ENCODE results near the gene NEK4. TPM values are rescaled to one million over a fixed set of nuclear protein-coding genes. Genes with fewer than 3 reads are reported as not detected.
A peak's percentile ranks its signal among the peaks of the same experiment; 100 is the strongest.

NEK4 gene
- total RNA-seq: 10 to 100 TPM; 36.7 to 65.6 (median 41.8) TPM

DNA sequence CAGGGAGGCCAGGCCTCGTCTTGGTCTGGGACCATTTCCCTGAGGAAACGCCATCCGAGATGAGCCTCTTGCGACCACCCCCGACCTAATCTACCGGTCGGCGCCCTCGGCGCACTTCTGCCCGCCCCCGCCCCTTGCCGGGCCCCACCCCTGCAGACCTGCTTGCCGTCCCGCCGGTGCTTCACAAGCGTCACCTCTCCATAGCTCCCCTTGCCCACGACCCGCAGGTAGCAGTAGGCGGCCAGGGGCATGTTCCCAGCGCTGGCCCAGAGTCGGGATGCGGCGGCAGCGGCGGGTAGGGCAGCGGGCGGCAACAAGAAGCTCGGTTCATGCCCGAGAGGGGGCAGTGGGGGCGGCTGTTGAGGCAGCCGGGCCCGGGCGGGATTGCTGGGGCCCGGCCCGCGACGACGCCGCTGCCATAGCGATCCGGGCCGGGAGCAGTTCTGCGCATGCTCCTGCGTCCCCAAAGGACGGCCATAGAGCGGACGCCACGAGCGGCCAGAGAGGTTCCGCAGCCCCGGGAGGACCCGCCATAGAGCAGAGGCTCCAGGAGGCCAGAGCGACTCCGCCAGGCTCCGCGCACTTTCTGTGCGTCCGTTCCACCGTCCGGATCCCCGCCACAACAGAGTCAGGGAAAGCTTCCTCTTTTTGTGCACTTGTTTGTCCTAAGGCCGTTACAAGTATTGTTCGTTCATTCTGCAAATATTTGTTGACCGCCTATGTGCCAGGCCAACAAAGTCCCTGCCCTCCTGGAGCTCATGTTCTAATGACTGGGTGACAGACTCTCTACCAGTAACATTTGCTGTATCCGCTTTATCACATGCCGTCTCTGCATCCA is at the start of gene NEK4:
Gene NEK4 (minus strand): TSS at position 445 of the 838 bp plus-strand sequence. CDS start 194 bp downstream, at position 251.
- Histone ChIP-seq H3K9me3 (no peaks in the 10 kb centered on the region), H3K4me3 (replicated peaks in 1 of 3) (peak within 1 kb of the TSS; percentile 51 to 87 (median 86)), H3K27ac (peak within 1 kb of the TSS; percentile 24 to 60 (median 46)), H3K4me1 (peaks cover 12% of the 10 kb centered on the region in 2 donors), H3K27me3 (no peaks in the 10 kb centered on the region), H3K36me3 (peaks cover 5 to 7% of the 10 kb centered on the region in 2 donors)
- peak; percentile 93 to 95 for DNase-seq
- intact Hi-C loops (cut with DNase I): no loop called here
- WGBS, 2 donors: 1% methylated on average over 26 to 40 of the region's 67 CpGs
- TF ChIP-seq, protein P1, sequence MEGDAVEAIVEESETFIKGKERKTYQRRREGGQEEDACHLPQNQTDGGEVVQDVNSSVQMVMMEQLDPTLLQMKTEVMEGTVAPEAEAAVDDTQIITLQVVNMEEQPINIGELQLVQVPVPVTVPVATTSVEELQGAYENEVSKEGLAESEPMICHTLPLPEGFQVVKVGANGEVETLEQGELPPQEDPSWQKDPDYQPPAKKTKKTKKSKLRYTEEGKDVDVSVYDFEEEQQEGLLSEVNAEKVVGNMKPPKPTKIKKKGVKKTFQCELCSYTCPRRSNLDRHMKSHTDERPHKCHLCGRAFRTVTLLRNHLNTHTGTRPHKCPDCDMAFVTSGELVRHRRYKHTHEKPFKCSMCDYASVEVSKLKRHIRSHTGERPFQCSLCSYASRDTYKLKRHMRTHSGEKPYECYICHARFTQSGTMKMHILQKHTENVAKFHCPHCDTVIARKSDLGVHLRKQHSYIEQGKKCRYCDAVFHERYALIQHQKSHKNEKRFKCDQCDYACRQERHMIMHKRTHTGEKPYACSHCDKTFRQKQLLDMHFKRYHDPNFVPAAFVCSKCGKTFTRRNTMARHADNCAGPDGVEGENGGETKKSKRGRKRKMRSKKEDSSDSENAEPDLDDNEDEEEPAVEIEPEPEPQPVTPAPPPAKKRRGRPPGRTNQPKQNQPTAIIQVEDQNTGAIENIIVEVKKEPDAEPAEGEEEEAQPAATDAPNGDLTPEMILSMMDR (IDR thresholded peaks at IDR 0.05): peak in 1 of 6 experiments; percentile 22
- peak in 1 of 2 donors; percentile 80 for TF ChIP-seq POLR2A (IDR thresholded peaks at IDR 0.05)

DNA sequence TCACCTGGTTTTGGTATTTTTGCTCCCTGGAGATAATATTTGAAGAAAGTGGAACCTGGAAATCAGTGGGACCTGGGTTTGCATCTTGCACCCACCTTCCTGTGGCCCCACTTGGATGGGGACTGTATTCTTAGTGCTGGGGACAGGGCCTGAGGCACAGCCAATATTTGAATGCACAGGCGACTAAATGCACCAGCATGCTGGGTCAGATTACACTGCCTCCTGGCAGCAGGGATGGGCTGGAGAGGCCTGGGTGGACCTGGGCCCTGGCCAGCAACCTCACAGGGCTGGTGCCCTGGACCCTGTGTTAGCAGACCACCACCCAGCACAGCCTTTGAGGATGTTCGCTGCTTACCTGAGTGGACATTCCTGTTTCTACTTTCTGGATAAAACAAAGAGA is 49.2 kb upstream of the NEK4 start:
- H3K9me3 ChIP-seq: no peaks in the 10 kb centered on the region
- H3K27ac ChIP-seq: no peak overlapping the region
- no peak for TF ChIP-seq POLR2A (IDR thresholded peaks at IDR 0.05)
- TF ChIP-seq, protein P1 (IDR thresholded peaks at IDR 0.05): no peak
- intact Hi-C loops (cut with DNase I): no loop called here
- DNase-seq: no peak
- 92 to 100% methylated on average over 2 of the region's 2 CpGs for WGBS, 2 donors
- no peaks in the 10 kb centered on the region for H3K36me3 ChIP-seq
- no peak overlapping the region for H3K4me3 ChIP-seq (replicated peaks in 1 of 3)
- no peaks in the 10 kb centered on the region for H3K27me3 ChIP-seq
- no peaks in the 10 kb centered on the region for H3K4me1 ChIP-seq

DNA sequence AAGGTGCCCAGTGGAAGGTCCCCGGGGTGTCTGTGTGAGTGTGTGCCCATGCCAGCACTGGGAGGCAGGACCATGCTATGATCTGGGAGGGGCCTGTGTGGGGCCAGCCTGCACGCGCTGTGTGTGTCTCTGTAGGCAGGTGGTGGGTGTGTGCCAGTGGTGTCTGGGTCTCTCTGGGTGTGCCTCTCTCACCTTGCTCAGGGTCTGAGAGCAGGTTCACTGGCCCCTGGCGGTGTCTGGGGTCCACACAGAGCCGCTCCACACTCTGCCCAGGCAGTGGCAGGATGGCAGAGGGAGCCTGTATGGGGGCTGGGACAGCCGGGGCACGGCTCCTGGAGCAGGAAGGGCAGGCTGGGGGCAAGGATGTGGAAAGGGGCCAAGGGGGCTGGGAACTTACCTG is 47.1 kb upstream of the NEK4 start:
- Histone ChIP-seq H3K36me3 (no peaks in the 10 kb centered on the region), H3K27ac (no peak overlapping the region), H3K9me3 (no peaks in the 10 kb centered on the region), H3K27me3 (no peaks in the 10 kb centered on the region), H3K4me1 (no peaks in the 10 kb centered on the region), H3K4me3 (replicated peaks in 1 of 3) (no peak overlapping the region)
- 85 to 100% methylated on average over 3 to 4 of the region's 7 CpGs for WGBS, 2 donors
- intact Hi-C loops (cut with DNase I): no loop called here
- TF ChIP-seq, protein P1 (IDR thresholded peaks at IDR 0.05): no peak
- TF ChIP-seq POLR2A (IDR thresholded peaks at IDR 0.05): no peak
- no peak for DNase-seq

GRCh38 chr3:52817221-52817620 is 46.5 kb upstream of the NEK4 start:
- intact Hi-C loops (cut with DNase I): no loop called here
- Histone ChIP-seq H3K9me3 (no peaks in the 10 kb centered on the region), H3K4me3 (replicated peaks in 1 of 3) (no peak overlapping the region), H3K27me3 (no peaks in the 10 kb centered on the region), H3K27ac (no peak overlapping the region), H3K4me1 (no peaks in the 10 kb centered on the region), H3K36me3 (no peaks in the 10 kb centered on the region)
- 95 to 99% methylated on average over 10 of the region's 10 CpGs for WGBS, 2 donors
- DNase-seq: no peak
- TF ChIP-seq, protein P1 (IDR thresholded peaks at IDR 0.05): no peak
- no peak for TF ChIP-seq POLR2A (IDR thresholded peaks at IDR 0.05)

- Histone ChIP-seq H3K4me3 (replicated peaks in 1 of 3) (no peak overlapping the region), H3K36me3 (no peaks in the 10 kb centered on the region), H3K4me1 (no peaks in the 10 kb centered on the region), H3K27me3 (no peaks in the 10 kb centered on the region), H3K27ac (no peak overlapping the region), H3K9me3 (no peaks in the 10 kb centered on the region)
- no peak for DNase-seq
- TF ChIP-seq, protein P1 (IDR thresholded peaks at IDR 0.05): no peak
- TF ChIP-seq POLR2A (IDR thresholded peaks at IDR 0.05): no peak
- intact Hi-C loops (cut with DNase I): no loop called here
- WGBS, 2 donors: 96 to 100% methylated on average over 7 to 10 of the region's 10 CpGs
Measured at GRCh38 chr3:52816654-52817053, 45.9 kb upstream of the NEK4 start.
